Mesodermal cell (in vitro differentiated cells): ENCODE data around the gene GPR137B.

Source experiments
- H3K27ac ChIP-seq: 2 replicates; pipeline ENCODE4 v1.7.0; 2013; ENCODE audit warnings: mild to moderate bottlenecking, low read depth, low read length, moderate library complexity; ENCODE audit not compliant: severe bottlenecking
- H3K36me3 ChIP-seq: 2 replicates; pipeline ENCODE4 v1.7.1; 2013; ENCODE audit warnings: mild to moderate bottlenecking, low read length, moderate library complexity; ENCODE audit not compliant: control insufficient read depth, insufficient read depth
- H3K4me1 ChIP-seq: one replicate; pipeline ENCODE4 v1.7.1; 2013; ENCODE audit warnings: mild to moderate bottlenecking, low read length; ENCODE audit not compliant: insufficient read depth, control insufficient read depth, poor library complexity, severe bottlenecking
- H3K4me3 ChIP-seq: 2 replicates; pipeline ENCODE4 v1.7.0; 2013; ENCODE audit warnings: low read length, control low read depth, mild to moderate bottlenecking; ENCODE audit not compliant: insufficient read depth, poor library complexity, severe bottlenecking; ENCODE audit errors: extremely low read depth
- H3K9me3 ChIP-seq: 2 replicates; pipeline ENCODE4 v1.7.1; 2013; ENCODE audit warnings: mild to moderate bottlenecking, low read length, moderate library complexity; ENCODE audit not compliant: control insufficient read depth
- WGBS, 2 experiments: methylation state at CpG; one replicate each; pipeline ENCODE4 v1.1.5; 2013; ENCODE audit warnings: missing lambda C conversion rate in 2 of 2; ENCODE audit not compliant: insufficient coverage in 2 of 2; 5-methylcytosine and 5-hydroxymethylcytosine counted together

Gene GPR137B

DNA sequence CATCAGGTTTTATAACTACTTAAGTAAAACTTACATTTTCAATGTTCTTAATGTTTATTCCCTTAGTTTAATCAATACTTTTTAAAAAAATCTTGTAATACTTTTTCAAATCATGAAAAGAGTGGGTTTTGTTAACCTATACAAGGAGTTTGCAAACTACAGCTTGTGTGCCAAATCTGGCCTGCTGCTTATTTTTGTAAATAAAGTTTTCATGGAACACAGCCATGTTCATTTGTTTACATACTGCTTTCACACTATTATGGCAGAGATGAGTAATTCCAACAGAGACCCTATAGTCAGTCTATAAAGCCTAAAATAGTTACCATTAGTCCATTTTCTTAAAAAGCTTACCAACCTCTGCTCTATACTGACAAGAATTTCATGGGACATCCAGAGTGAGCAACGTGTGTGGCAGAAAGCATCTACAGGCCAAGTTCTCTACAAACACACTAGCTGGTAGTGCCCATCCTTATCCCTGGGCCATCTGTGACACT is 96.8 kb downstream of the GPR137B start:
- no peaks in the 10 kb centered on the region for H3K36me3 ChIP-seq
- H3K4me1 ChIP-seq = no peaks in the 10 kb centered on the region
- H3K9me3 ChIP-seq = no peaks in the 10 kb centered on the region
- no peak overlapping the region for H3K27ac ChIP-seq
- H3K4me3 ChIP-seq = no peak overlapping the region
- 100% methylated on average over 1 of the region's 1 CpG for WGBS, 2 experiments

DNA sequence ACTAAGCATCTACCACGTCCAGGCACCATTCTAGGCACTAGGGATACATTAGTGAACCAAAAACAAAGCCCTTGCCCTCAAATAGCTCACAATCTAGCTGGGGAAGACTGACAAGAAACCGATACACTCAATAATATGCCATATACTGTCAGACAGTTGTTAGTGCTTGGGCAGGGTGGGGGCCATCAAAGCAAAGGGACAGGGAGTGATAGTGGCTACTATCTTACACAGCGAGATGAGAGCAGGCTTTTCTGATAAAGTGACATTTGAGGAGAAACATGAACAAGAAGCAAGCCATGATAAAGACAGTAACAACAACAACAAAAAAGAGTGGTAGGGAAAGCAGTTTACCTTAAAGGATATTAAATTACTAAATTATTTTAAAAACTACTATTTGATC is 98.3 kb downstream of the GPR137B start:
- Histone ChIP-seq H3K4me3 (no peak overlapping the region), H3K27ac (no peak overlapping the region), H3K36me3 (no peaks in the 10 kb centered on the region), H3K9me3 (no peaks in the 10 kb centered on the region), H3K4me1 (no peaks in the 10 kb centered on the region)
- WGBS, 2 experiments = 56 to 89% methylated on average over 1 of the region's 3 CpGs

- 80 to 83% methylated on average over 1 of the region's 2 CpGs for WGBS, 2 experiments
- no peaks in the 10 kb centered on the region for H3K36me3 ChIP-seq
- no peak overlapping the region for H3K27ac ChIP-seq
- no peaks in the 10 kb centered on the region for H3K4me1 ChIP-seq
- no peaks in the 10 kb centered on the region for H3K9me3 ChIP-seq
- no peak overlapping the region for H3K4me3 ChIP-seq
Observed at GRCh38 chr1:236242568-236242967, 100.2 kb downstream of the GPR137B start.

- Histone ChIP-seq H3K27ac (no peak overlapping the region), H3K4me3 (no peak overlapping the region), H3K36me3 (no peaks in the 10 kb centered on the region), H3K9me3 (no peaks in the 10 kb centered on the region), H3K4me1 (no peaks in the 10 kb centered on the region)
- WGBS, 2 experiments = 100% methylated on average over 3 of the region's 3 CpGs
Observed at GRCh38 chr1:236247286-236247685, 104.9 kb downstream of the GPR137B start.

DNA sequence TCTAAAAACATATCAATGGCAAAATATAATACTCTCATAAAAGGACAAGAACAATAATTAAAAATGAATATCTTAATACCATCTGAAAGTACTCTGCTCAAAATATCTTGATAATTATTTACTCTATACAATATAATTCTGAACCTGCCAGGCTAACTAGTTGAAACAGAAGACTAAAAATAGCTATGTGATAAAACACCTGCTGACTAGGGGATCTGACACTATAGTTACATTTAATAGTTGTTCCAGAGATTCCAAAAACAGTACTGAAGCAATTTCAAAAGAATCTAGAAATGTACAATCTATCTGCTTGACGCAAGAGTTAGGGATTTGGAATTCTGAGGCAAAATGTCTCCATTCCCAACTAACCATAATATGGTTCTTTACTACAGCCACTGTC is 109.2 kb downstream of the GPR137B start:
- Histone ChIP-seq H3K4me3 (no peak overlapping the region), H3K27ac (no peak overlapping the region), H3K9me3 (no peaks in the 10 kb centered on the region), H3K36me3 (no peaks in the 10 kb centered on the region), H3K4me1 (no peaks in the 10 kb centered on the region)
- WGBS, 2 experiments = no CpG with 5 or more reads among the region's 1 CpG

DNA sequence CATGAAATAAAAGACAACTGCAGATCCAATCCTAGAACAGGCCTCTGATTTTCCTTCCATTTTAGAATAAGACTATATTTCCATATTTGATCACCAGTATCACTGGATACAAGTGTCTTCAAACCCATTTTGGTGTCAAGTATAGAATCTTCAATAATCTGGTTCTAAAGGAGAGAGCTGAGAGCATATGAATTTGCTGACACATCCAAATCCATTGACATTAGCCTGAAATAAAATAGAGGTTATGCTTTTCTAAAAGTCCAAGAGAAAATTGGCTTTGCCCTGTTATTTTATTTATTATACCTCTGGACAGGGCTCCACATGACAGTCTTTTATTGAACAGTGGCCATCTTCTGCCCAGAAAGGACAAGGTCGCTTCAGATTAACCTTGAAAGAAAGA is 110.8 kb downstream of the GPR137B start:
- H3K4me1 ChIP-seq = no peaks in the 10 kb centered on the region
- H3K4me3 ChIP-seq = no peak overlapping the region
- H3K27ac ChIP-seq = no peak overlapping the region
- peaks cover 5% of the 10 kb centered on the region for H3K9me3 ChIP-seq
- no CpG with 5 or more reads among the region's 1 CpG for WGBS, 2 experiments
- H3K36me3 ChIP-seq = no peaks in the 10 kb centered on the region

DNA sequence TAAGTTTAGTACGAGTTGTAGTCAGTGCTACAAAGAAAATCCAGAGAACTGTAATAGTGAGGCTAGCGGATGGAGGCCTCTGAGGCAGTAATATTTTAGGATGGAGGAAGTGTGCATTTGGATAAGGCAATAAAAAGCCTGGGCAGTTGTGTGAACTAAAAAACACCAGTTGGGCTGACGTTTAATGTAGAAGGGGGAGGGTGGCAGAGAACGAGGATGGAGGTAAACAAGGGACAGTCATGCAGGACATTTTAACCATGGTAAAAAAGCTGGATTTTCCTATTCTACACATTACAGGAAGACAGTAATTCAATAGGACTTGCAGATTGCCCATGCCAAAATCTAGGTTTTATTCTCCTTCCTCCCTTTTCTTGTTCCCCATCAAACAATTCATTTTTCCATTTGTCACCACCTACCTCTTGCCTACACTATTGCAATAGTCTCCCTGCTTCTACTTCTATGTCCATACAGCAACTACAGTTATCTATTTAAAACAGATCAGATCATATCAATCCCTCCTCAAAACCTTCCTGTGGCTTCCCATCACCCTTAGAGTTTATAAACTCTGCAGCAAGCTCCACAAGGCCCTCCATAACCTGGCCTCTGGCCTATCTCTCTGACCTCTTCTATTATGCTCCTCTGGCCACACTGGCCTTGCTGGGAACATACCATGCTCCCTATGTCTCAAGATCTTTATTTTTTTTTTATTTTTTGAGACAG is 111.7 kb downstream of the GPR137B start:
- H3K4me1 ChIP-seq = no peaks in the 10 kb centered on the region
- WGBS, 2 experiments = 84 to 93% methylated on average over 3 to 4 of the region's 4 CpGs
- H3K4me3 ChIP-seq = no peak overlapping the region
- H3K9me3 ChIP-seq = peaks cover 10% of the 10 kb centered on the region
- no peaks in the 10 kb centered on the region for H3K36me3 ChIP-seq
- no peak overlapping the region for H3K27ac ChIP-seq

DNA sequence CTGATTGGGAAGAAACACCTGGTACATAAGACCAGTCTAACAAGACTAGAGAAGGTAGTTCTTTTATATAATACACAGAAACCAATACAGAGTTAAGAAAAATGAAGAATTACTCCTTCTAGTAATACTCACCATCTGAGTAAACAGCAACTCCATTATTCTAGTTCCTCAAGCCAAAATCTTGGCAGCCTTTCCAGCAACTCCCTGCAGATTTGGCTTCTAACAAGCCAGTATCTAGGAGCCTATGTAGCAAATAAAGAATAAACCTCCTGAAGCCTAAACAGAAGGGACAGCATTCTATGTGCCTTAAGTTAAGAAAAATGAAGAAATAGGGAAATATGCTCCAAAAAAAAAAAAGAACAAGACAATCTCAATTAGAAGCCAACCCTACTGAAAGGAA is 114.9 kb downstream of the GPR137B start:
- no peaks in the 10 kb centered on the region for H3K4me1 ChIP-seq
- no peaks in the 10 kb centered on the region for H3K36me3 ChIP-seq
- no peak overlapping the region for H3K27ac ChIP-seq
- H3K4me3 ChIP-seq = no peak overlapping the region
- H3K9me3 ChIP-seq = peaks cover 18% of the 10 kb centered on the region

- H3K36me3 ChIP-seq = no peaks in the 10 kb centered on the region
- no peaks in the 10 kb centered on the region for H3K4me1 ChIP-seq
- H3K27ac ChIP-seq = no peak overlapping the region
- 92 to 100% methylated on average over 1 to 2 of the region's 4 CpGs for WGBS, 2 experiments
- H3K9me3 ChIP-seq = peaks cover 19% of the 10 kb centered on the region
- H3K4me3 ChIP-seq = no peak overlapping the region
Observed at GRCh38 chr1:236258114-236258622, 115.8 kb downstream of the GPR137B start.
